Adrenal gland (tissue), 12 donors: ENCODE data around the gene CACNB4. TPM values are rescaled to one million over a fixed set of nuclear protein-coding genes. Genes with fewer than 3 reads are reported as not detected.

Experiments used
- DNase-seq, 7 donors: peaks; one replicate each; pipeline ENCODE4 v3.0.0-alpha.2; 2019 to 2020
- H3K27ac ChIP-seq, 5 donors: fragments of 200-600 bp; sonication (generic) in 4 of 5; 1 replicate in 3 of 5; 2 replicates in 2 of 5; pipeline versions ENCODE4 v1.5.1 to v1.8.0; 2016 to 2020; ENCODE audit warnings: mild to moderate bottlenecking in 1 of 5
- H3K27me3 ChIP-seq: fragments of 200-600 bp; 2 replicates; pipeline ENCODE4 v1.8.0; 2021
- H3K36me3 ChIP-seq, 2 donors: fragments of 200-600 bp; replicated peaks in 1 of 2; 1 replicate in 1 of 2; 2 replicates in 1 of 2; pipeline versions ENCODE4 v1.5.1 to v1.8.0; 2018 to 2022
- H3K4me1 ChIP-seq, 2 donors: fragments of 200-600 bp; replicated peaks in 1 of 2; 1 replicate in 1 of 2; 2 replicates in 1 of 2; pipeline versions ENCODE4 v1.5.1 to v1.8.0; 2018 to 2021
- H3K4me3 ChIP-seq, 4 donors: fragments of 200-600 bp; sonication (generic) in 3 of 4; one replicate each; pipeline ENCODE4 v1.5.1; 2016 to 2018
- H3K9me3 ChIP-seq, 3 donors: fragments of 200-600 bp; sonication (generic) in 1 of 3; replicated peaks in 1 of 3; 1 replicate in 2 of 3; 2 replicates in 1 of 3; pipeline versions ENCODE4 v1.5.1 to v1.8.0; 2016 to 2021
- CTCF ChIP-seq, 6 experiments: fragments of 450-650 bp in 4 of 6; fragments of 200-600 bp in 2 of 6; sonication (generic) in 1 of 6; IDR thresholded peaks; 1 replicate in 5 of 6; 2 replicates in 1 of 6; pipeline versions ENCODE4 v1.5.1 to v1.8.0; 2016 to 2021; ENCODE audit warnings: antibody characterized with exemption in 6 of 6, mild to moderate bottlenecking in 2 of 6, moderate library complexity in 1 of 6
- POLR2A ChIP-seq, 2 donors: fragments of 450-650 bp; IDR thresholded peaks; one replicate each; pipeline ENCODE4 v1.6.1; 2017; ENCODE audit warnings: antibody characterized with exemption in 2 of 2, mild to moderate bottlenecking in 2 of 2, moderate library complexity in 1 of 2
- WGBS, 4 donors: extraction: QIAGEN DNeasy Blood & Tissue Kit in 2 of 4; methylation state at CpG; one replicate each; pipeline versions ENCODE4 v1.1.5 to v1.1.7; 2013 to 2017; 5-methylcytosine and 5-hydroxymethylcytosine counted together
- intact Hi-C, 2 donors: fragments of 100-400 bp; cut with DNase I; formaldehyde crosslinking; loops; one replicate each; pipeline versions ENCODE4 v1.14.1 to v1.15.0; 2022 to 2023
- polyA plus RNA-seq, 3 donors: library from polyadenylated mRNA; stranded (reverse); fragments of 200-250 nt in 2 of 3; fragments of 350-450 nt in 1 of 3; fragmentation: Illumina TruSeq in 1 of 3; extraction: RNeasy Lipid Tissue Mini Kit (QIAGEN cat#74804) in 1 of 3; gene quantifications; one replicate each; pipeline ENCODE4 v1.2.3, GENCODE V29; 2013 to 2014
- total RNA-seq, 9 donors: library from RNA; depleted of rRNA in 4 of 9; stranded (reverse); fragments of >200 nt in 4 of 9; fragments of 120-200 nt in 1 of 9; fragmentation: NEBNext Ultra II Directional in 1 of 9; extraction: Animal tissue kit (Norgen Biotek cat#: 25700) in 1 of 9; gene quantifications; one replicate each; pipeline versions ENCODE4 v1.1.0 to v1.2.4, GENCODE V29; 2013 to 2023
- donor health status: healthy with polysubstance abuse.
- donor health status: Bipolar disorder and iron deficiency.
- donor health status: DM: yes; HTN: yes; CAD: no.
- donor health status: DM: no; HTN: no; CAD: no.
- donor health status: DM: no; HTN: no; CAD: no.
- donor health status: DM: yes; HTN: yes; CAD: no.

CACNB4 gene
- total and polyA plus RNA-seq, 12 donors: 0.60 to 8.5 (median 1.9) TPM

DNA sequence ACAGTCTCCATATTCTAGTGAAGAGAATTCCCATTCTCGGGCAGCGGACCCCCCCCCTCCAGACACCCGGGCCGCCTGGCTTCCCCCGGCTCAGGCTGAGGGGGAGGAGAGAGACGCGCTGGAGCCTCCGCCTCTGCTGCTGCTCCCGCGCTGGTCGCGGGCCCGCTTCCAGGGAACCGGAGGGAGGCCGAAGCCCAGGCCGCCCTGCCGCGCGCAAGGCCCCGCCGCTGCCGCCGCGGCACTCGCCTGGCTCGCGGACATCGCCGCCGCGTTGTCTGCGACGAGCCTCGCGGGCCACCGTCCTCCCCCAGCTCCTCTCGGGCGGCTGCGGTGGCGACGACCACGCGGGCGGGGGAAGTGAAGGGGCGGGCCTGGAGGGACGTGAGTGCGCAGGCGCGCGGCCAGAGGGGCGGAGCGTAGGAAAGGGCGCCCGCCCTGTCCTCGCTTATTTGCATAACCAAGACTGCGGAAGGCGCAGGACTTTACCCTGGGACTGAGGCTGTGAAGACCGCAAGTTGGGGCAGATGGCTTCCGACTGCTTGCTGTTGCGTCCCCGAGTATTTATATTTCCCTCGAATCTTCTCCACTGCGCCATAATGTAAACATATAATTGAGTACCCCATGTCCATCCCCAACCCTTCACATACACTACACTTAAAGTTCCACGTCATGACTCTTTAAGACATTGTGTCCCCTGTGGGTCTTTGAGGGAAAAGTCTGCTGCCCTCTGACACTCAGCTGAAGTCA, 270.5 kb downstream of the CACNB4 start, which contains the start of gene ARL5A:
Gene ARL5A (minus strand): TSS at position 279 of the 747 bp plus-strand sequence. CDS start 245 bp downstream, at position 34.
- peak; percentile 95 to 97 (median 96) for DNase-seq
- no peak for TF ChIP-seq CTCF (IDR thresholded peaks at IDR 0.05)
- peak; percentile 67 to 92 for TF ChIP-seq POLR2A (IDR thresholded peaks at IDR 0.05)
- Histone ChIP-seq H3K9me3 (no peaks in the 10 kb centered on the region), H3K27ac (peak within 1 kb of the TSS; percentile 42 to 93 (median 88)), H3K4me3 (peak within 1 kb of the TSS; percentile 18 to 93 (median 72)), H3K4me1 (peaks cover 19 to 36% of the 10 kb centered on the region in 2 donors), H3K27me3 (no peaks in the 10 kb centered on the region), H3K36me3 (no peaks in the 10 kb centered on the region)
- intact Hi-C loops: loop anchor here in 1 of 2 donors (10.0 kb wide), 1 partner anchor 166 kb away; no protein-coding TSS in a partner anchor
- WGBS, 4 donors: 0 to 1% (median 0%) methylated on average over 5 to 64 of the region's 64 CpGs

GRCh38 chr2:151827564-151828142, 271.2 kb downstream of the CACNB4 start:
- Histone ChIP-seq H3K27ac (peak overlapping the region; percentile 42 to 93 (median 88)), H3K27me3 (no peaks in the 10 kb centered on the region), H3K9me3 (no peaks in the 10 kb centered on the region), H3K36me3 (no peaks in the 10 kb centered on the region), H3K4me1 (peaks cover 19 to 42% of the 10 kb centered on the region in 2 donors), H3K4me3 (peak overlapping the region; percentile 18 to 93 (median 72))
- WGBS, 4 donors: 0% methylated on average over 11 to 38 of the region's 38 CpGs
- intact Hi-C loops: loop anchor here in 1 of 2 donors (10.0 kb wide), 1 partner anchor 167 kb away; no protein-coding TSS in a partner anchor
- TF ChIP-seq POLR2A (IDR thresholded peaks at IDR 0.05) (peak in 1 of 2 donors; percentile 4), CTCF (IDR thresholded peaks at IDR 0.05) (no peak)
- DNase-seq: peak; percentile 28 to 61 (median 38)

DNA sequence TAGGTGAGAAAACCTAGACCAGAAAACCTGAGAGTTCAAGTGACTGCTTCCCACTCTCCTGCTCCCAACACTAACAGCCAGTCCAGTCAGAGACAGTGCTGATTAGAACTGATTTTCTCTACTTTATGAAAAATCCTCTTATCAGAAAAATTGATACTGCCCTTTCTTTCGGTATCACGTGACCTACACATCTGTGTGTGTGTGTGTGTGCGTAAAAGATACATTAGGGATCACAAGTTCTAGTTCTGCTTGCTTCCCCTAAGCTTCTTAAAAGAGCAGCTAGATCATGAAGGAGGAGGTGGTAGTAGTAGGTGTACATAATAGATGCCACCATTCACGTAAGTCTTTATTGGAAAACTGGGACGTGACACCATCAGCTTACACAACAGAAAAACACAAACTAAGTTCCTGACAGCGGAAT, 272.1 kb downstream of the CACNB4 start:
- peak overlapping the region in 2 of 4 donors; percentile 63 to 93 for H3K4me3 ChIP-seq
- no peaks in the 10 kb centered on the region for H3K9me3 ChIP-seq
- H3K27ac ChIP-seq: peak overlapping the region in 3 of 5 donors; percentile 31 to 88 (median 87)
- no peaks in the 10 kb centered on the region for H3K36me3 ChIP-seq
- no peaks in the 10 kb centered on the region for H3K27me3 ChIP-seq
- intact Hi-C loops: loop anchor here in 1 of 2 donors (10.0 kb wide), 1 partner anchor 168 kb away; no protein-coding TSS in a partner anchor
- peak in 1 of 7 donors; percentile 24 for DNase-seq
- 17 to 21% (median 19%) methylated on average over 6 of the region's 6 CpGs for WGBS, 4 donors
- H3K4me1 ChIP-seq: peaks cover 19 to 45% of the 10 kb centered on the region in 2 donors
- TF ChIP-seq CTCF (IDR thresholded peaks at IDR 0.05) (no peak), POLR2A (IDR thresholded peaks at IDR 0.05) (peak in 1 of 2 donors; percentile 40)

DNA sequence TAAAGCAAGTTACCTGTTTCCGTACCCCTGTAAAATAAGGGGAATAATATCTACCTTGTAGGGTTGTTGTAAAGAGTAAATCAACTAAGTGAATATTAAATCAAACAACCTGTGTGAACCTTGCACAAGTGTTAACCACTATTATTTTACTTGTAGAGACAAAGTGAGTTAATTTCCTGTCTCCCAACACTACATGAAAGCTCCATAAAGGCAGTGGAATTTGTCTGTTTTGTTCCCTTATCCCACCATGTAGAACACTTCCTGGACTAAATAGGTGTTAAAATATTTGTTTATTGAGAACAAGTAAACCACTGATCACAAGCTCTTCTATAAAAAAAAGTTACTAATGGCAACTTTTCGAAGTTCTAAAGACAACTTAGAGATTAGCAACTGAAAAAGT, 274.0 kb downstream of the CACNB4 start:
- H3K36me3 ChIP-seq: no peaks in the 10 kb centered on the region
- H3K27me3 ChIP-seq: no peaks in the 10 kb centered on the region
- no peak overlapping the region for H3K4me3 ChIP-seq
- peaks cover 19 to 57% of the 10 kb centered on the region in 2 donors for H3K4me1 ChIP-seq
- TF ChIP-seq POLR2A (IDR thresholded peaks at IDR 0.05) (no peak), CTCF (IDR thresholded peaks at IDR 0.05) (no peak)
- no peak for DNase-seq
- no peak overlapping the region for H3K27ac ChIP-seq
- intact Hi-C loops: loop anchor here in 1 of 2 donors (10.0 kb wide), 1 partner anchor 170 kb away; no protein-coding TSS in a partner anchor
- WGBS, 4 donors: 76 to 85% (median 82%) methylated on average over 2 of the region's 2 CpGs
- no peaks in the 10 kb centered on the region for H3K9me3 ChIP-seq
